ENCODE measurements around the gene ANKRD55. TPM values are rescaled to one million over a fixed set of nuclear protein-coding genes. Genes with fewer than 3 reads are reported as not detected.

The ANKRD55 gene
- total RNA-seq, 1 donor from 2014 or later, result not detected

- peaks cover 7% of the 10 kb centered on the region for H3K4me1 Mint-ChIP-seq
- no peak overlapping the region for H3K27ac Mint-ChIP-seq
- H3K36me3 Mint-ChIP-seq, result no peaks in the 10 kb centered on the region
- peaks cover 2% of the 10 kb centered on the region for H3K4me1 ChIP-seq
- H3K27ac ChIP-seq, result no peak overlapping the region
- no peak overlapping the region for H3K4me2 ChIP-seq
- no peaks in the 10 kb centered on the region for H3K27me3 ChIP-seq
- no peaks in the 10 kb centered on the region for H3K79me2 ChIP-seq (ENCODE audit: low read depth)
- no peak for TF ChIP-seq EZH2 (IDR thresholded peaks at IDR 0.05)
- TF ChIP-seq CTCF (IDR thresholded peaks at IDR 0.05), result no peak
- TF ChIP-seq EZH2phosphoT487 (IDR thresholded peaks at IDR 0.05), result no peak
- no peaks in the 10 kb centered on the region for H4K20me1 ChIP-seq (ENCODE audit: low read depth)
- H3K4me3 Mint-ChIP-seq, result no peak overlapping the region
- no peaks in the 10 kb centered on the region for H3K9me3 ChIP-seq (ENCODE audit: low read depth)
- no peaks in the 10 kb centered on the region for H3K9me3 Mint-ChIP-seq
- H3K4me3 ChIP-seq, result no peak overlapping the region
- DNase-seq (ENCODE audit: low spot score), result no peak
- no peaks in the 10 kb centered on the region for H3K36me3 ChIP-seq
- no peak overlapping the region for H2AFZ ChIP-seq (replicated peaks)
- no peak overlapping the region for H3K9ac ChIP-seq
- no peaks in the 10 kb centered on the region for H3F3A ChIP-seq (ENCODE audit: low read depth)
- H3K27me3 Mint-ChIP-seq (ENCODE audit: insufficient read depth, low read depth), result peaks cover 2% of the 10 kb centered on the region
Measured at GRCh38 chr5:56169949-56170348, 63.2 kb downstream of the ANKRD55 start.

GRCh38 chr5:56169281-56169680, 63.8 kb downstream of the ANKRD55 start:
- Histone ChIP-seq H3K4me3 (no peak overlapping the region), H4K20me1 (ENCODE audit: low read depth) (no peaks in the 10 kb centered on the region), H2AFZ (replicated peaks) (no peak overlapping the region), H3F3A (ENCODE audit: low read depth) (no peaks in the 10 kb centered on the region), H3K9ac (no peak overlapping the region), H3K27me3 (no peaks in the 10 kb centered on the region), H3K4me1 (peaks cover 9% of the 10 kb centered on the region), H3K9me3 (ENCODE audit: low read depth) (no peaks in the 10 kb centered on the region), H3K27ac (no peak overlapping the region), H3K79me2 (ENCODE audit: low read depth) (no peaks in the 10 kb centered on the region), H3K4me2 (no peak overlapping the region), H3K36me3 (no peaks in the 10 kb centered on the region)
- no peak for DNase-seq (ENCODE audit: low spot score)
- H3K4me3 Mint-ChIP-seq, result no peak overlapping the region
- no peak for TF ChIP-seq CTCF (IDR thresholded peaks at IDR 0.05)
- TF ChIP-seq EZH2 (IDR thresholded peaks at IDR 0.05), result no peak
- TF ChIP-seq EZH2phosphoT487 (IDR thresholded peaks at IDR 0.05), result no peak
- H3K27ac Mint-ChIP-seq, result no peak overlapping the region
- H3K36me3 Mint-ChIP-seq, result no peaks in the 10 kb centered on the region
- peaks cover 11% of the 10 kb centered on the region for H3K4me1 Mint-ChIP-seq
- H3K9me3 Mint-ChIP-seq, result no peaks in the 10 kb centered on the region
- peaks cover 4% of the 10 kb centered on the region for H3K27me3 Mint-ChIP-seq (ENCODE audit: insufficient read depth, low read depth)

GRCh38 chr5:56168066-56168478, 65.1 kb downstream of the ANKRD55 start:
- no peaks in the 10 kb centered on the region for H3K9me3 ChIP-seq (ENCODE audit: low read depth)

More at GRCh38 chr5:56168066-56168478, 65.1 kb downstream of the ANKRD55 start:
- H3K4me1 ChIP-seq, result peaks cover 9% of the 10 kb centered on the region
- Mint-ChIP-seq H3K27ac (no peak overlapping the region), H3K9me3 (no peaks in the 10 kb centered on the region), H3K36me3 (no peaks in the 10 kb centered on the region), H3K4me1 (peaks cover 22% of the 10 kb centered on the region), H3K4me3 (no peak overlapping the region), H3K27me3 (ENCODE audit: insufficient read depth, low read depth) (peaks cover 7% of the 10 kb centered on the region)
- TF ChIP-seq EZH2 (IDR thresholded peaks at IDR 0.05) (no peak), CTCF (IDR thresholded peaks at IDR 0.05) (no peak), EZH2phosphoT487 (IDR thresholded peaks at IDR 0.05) (no peak)
- H4K20me1 ChIP-seq (ENCODE audit: low read depth), result no peaks in the 10 kb centered on the region
- no peak overlapping the region for H3K4me2 ChIP-seq
- no peak overlapping the region for H3K4me3 ChIP-seq
- no peaks in the 10 kb centered on the region for H3K36me3 ChIP-seq
- H3K9ac ChIP-seq, result no peak overlapping the region
- H2AFZ ChIP-seq (replicated peaks), result no peak overlapping the region
- no peaks in the 10 kb centered on the region for H3F3A ChIP-seq (ENCODE audit: low read depth)
- no peak for DNase-seq (ENCODE audit: low spot score)
- no peak overlapping the region for H3K27ac ChIP-seq
- no peaks in the 10 kb centered on the region for H3K79me2 ChIP-seq (ENCODE audit: low read depth)
- H3K27me3 ChIP-seq, result no peaks in the 10 kb centered on the region

Measured in neural progenitor cell (in vitro differentiated cells).